Measurements from ENCODE around the gene FCHSD2. TPM values are rescaled to one million over a fixed set of nuclear protein-coding genes. Genes with fewer than 3 reads are reported as not detected.

Gene FCHSD2
- total and polyA plus RNA-seq, 8 donors = 5.5 to 22.5 (median 10.4) TPM

- WGBS, 2 donors = 87 to 95% methylated on average over 4 of the region's 4 CpGs
- FAIRE-seq (no peak), DNase-seq (no peak), ATAC-seq (no peak)
- no peak overlapping the region for H3K4me3 ChIP-seq
- H3K9me3 ChIP-seq = no peaks in the 10 kb centered on the region
- TF ChIP-seq CTCF (IDR thresholded peaks at IDR 0.05) = no peak
- H3K27me3 ChIP-seq = no peaks in the 10 kb centered on the region
- H3K4me1 ChIP-seq = peaks cover 0 to 3% (median 2%) of the 10 kb centered on the region in 3 donors
- intact Hi-C loops (cut with DNase I) = no loop called here
- H3K36me3 ChIP-seq = no peaks in the 10 kb centered on the region
- no peak overlapping the region for H3K27ac ChIP-seq
Measured at GRCh38 chr11:72851726-72852125, 290.4 kb downstream of the FCHSD2 start.

GRCh38 chr11:72850832-72851231 lies 291.3 kb downstream of the FCHSD2 start:
- Histone ChIP-seq H3K4me3 (no peak overlapping the region), H3K4me1 (no peaks in the 10 kb centered on the region), H3K36me3 (no peaks in the 10 kb centered on the region), H3K27ac (no peak overlapping the region), H3K9me3 (no peaks in the 10 kb centered on the region), H3K27me3 (no peaks in the 10 kb centered on the region)
- FAIRE-seq (no peak), ATAC-seq (no peak), DNase-seq (no peak)
- 97 to 98% methylated on average over 3 of the region's 3 CpGs for WGBS, 2 donors
- intact Hi-C loops (cut with DNase I) = no loop called here
- TF ChIP-seq CTCF (IDR thresholded peaks at IDR 0.05) = no peak

GRCh38 chr11:72848846-72849466 lies 293.2 kb downstream of the FCHSD2 start:
- Histone ChIP-seq H3K9me3 (no peaks in the 10 kb centered on the region), H3K4me3 (no peak overlapping the region), H3K27ac (no peak overlapping the region), H3K27me3 (no peaks in the 10 kb centered on the region), H3K36me3 (no peaks in the 10 kb centered on the region), H3K4me1 (no peaks in the 10 kb centered on the region)
- FAIRE-seq (no peak), ATAC-seq (peak in 3 of 4 donors; percentile 57 to 78 (median 68)), DNase-seq (no peak)
- intact Hi-C loops (cut with DNase I) = no loop called here
- 68 to 76% methylated on average over 6 of the region's 6 CpGs for WGBS, 2 donors
- TF ChIP-seq CTCF (IDR thresholded peaks at IDR 0.05) = peak in 3 of 4 donors; percentile 31 to 34 (median 33)

GRCh38 chr11:72844356-72844755 lies 297.8 kb downstream of the FCHSD2 start:
- no peak for TF ChIP-seq CTCF (IDR thresholded peaks at IDR 0.05)
- Histone ChIP-seq H3K36me3 (peaks cover 0 to 27% (median 5%) of the 10 kb centered on the region in 3 donors), H3K9me3 (no peaks in the 10 kb centered on the region), H3K4me3 (no peak overlapping the region), H3K27me3 (no peaks in the 10 kb centered on the region), H3K4me1 (no peaks in the 10 kb centered on the region), H3K27ac (no peak overlapping the region)
- 79% methylated on average over 4 of the region's 4 CpGs for WGBS, 2 donors
- intact Hi-C loops (cut with DNase I) = no loop called here
- no peak for ATAC-seq
- FAIRE-seq = no peak
- no peak for DNase-seq

- intact Hi-C loops (cut with DNase I) = no loop called here
- TF ChIP-seq CTCF (IDR thresholded peaks at IDR 0.05) = no peak
- peaks cover 0 to 32% (median 5%) of the 10 kb centered on the region in 3 donors for H3K36me3 ChIP-seq
- DNase-seq (no peak), FAIRE-seq (no peak), ATAC-seq (no peak)
- no peaks in the 10 kb centered on the region for H3K9me3 ChIP-seq
- WGBS, 2 donors = 84 to 89% methylated on average over 14 of the region's 14 CpGs
- H3K27ac ChIP-seq = no peak overlapping the region
- H3K27me3 ChIP-seq = no peaks in the 10 kb centered on the region
- no peak overlapping the region for H3K4me3 ChIP-seq
- H3K4me1 ChIP-seq = no peaks in the 10 kb centered on the region
Measured at GRCh38 chr11:72842653-72843330, 299.3 kb downstream of the FCHSD2 start.
